SU-DHL-6 (cell line): ENCODE measurements around the gene GTF2H2C.
"Not testable (repeated sequence)": the region's sequence is repeated elsewhere in the genome, so short reads cannot be mapped to it uniquely, and the experiment has no call there.

Experiments
- H2AFZ ChIP-seq: fragments of 200-600 bp; sonication (generic); 2 replicates; pipeline ENCODE4 v1.6.1; 2014; ENCODE audit warnings: low read depth, mild to moderate bottlenecking, moderate library complexity, mixed read lengths, antibody characterized with exemption, low read length; ENCODE audit not compliant: severe bottlenecking
- H3F3A ChIP-seq: fragments of 200-600 bp; shearing (Covaris generic); 2 replicates; pipeline ENCODE4 v1.6.0; 2016; ENCODE audit warnings: antibody characterized with exemption, mild to moderate bottlenecking; ENCODE audit not compliant: insufficient read depth
- H3K27ac ChIP-seq: fragments of 200-600 bp; sonication (generic); 2 replicates; pipeline ENCODE4 v1.5.1; 2016; ENCODE audit warnings: low read depth, mild to moderate bottlenecking, low read length, moderate library complexity, mixed read lengths
- H3K27me3 ChIP-seq: fragments of 200-600 bp; sonication (generic), shearing (Covaris generic); 2 replicates; pipeline ENCODE4 v1.6.0; 2014; ENCODE audit warnings: mild to moderate bottlenecking, low read length
- H3K36me3 ChIP-seq: fragments of 200-600 bp; sonication (generic); 2 replicates; pipeline ENCODE4 v1.6.1; 2014; ENCODE audit warnings: mild to moderate bottlenecking, low read length, mixed read lengths
- H3K4me2 ChIP-seq: fragments of 300-600, 200-600 bp; shearing (Covaris generic), sonication (generic); 2 replicates; pipeline ENCODE4 v1.6.0; 2014; ENCODE audit warnings: low read length, low read depth, mild to moderate bottlenecking; ENCODE audit not compliant: poor library complexity, severe bottlenecking
- H3K4me3 ChIP-seq: fragments of 200-600 bp; sonication (generic); 2 replicates; pipeline ENCODE4 v1.5.1; 2014; ENCODE audit warnings: antibody characterized with exemption, low read length, mild to moderate bottlenecking, mixed read lengths; ENCODE audit not compliant: insufficient read depth, poor library complexity, severe bottlenecking
- H3K79me2 ChIP-seq: fragments of 200-600 bp; sonication (generic); 2 replicates; pipeline ENCODE4 v1.6.1; 2014; ENCODE audit warnings: mild to moderate bottlenecking, low read length, moderate library complexity; ENCODE audit not compliant: insufficient read depth
- H3K9ac ChIP-seq: fragments of 200-600 bp; sonication (generic); 2 replicates; pipeline ENCODE4 v1.7.0; 2014; ENCODE audit warnings: mild to moderate bottlenecking, low read length
- H3K9me2 ChIP-seq: fragments of 200-600 bp; sonication (generic); replicated peaks from 2 replicates; pipeline ENCODE4 v1.6.1; 2014; ENCODE audit warnings: low read length; ENCODE audit not compliant: insufficient read depth
- H3K9me3 ChIP-seq: fragments of 200-600 bp; sonication (generic); 2 replicates; pipeline ENCODE4 v1.6.1; 2014; ENCODE audit warnings: low read length, mixed read lengths; ENCODE audit not compliant: insufficient read depth
- H4K20me1 ChIP-seq: fragments of 200-600 bp; sonication (generic); 2 replicates; pipeline ENCODE4 v1.6.1; 2014; ENCODE audit warnings: low read depth, mild to moderate bottlenecking, antibody characterized with exemption, low read length, moderate library complexity, mixed read lengths
- CTCF ChIP-seq: fragments of 200-600 bp; sonication (generic); IDR thresholded peaks from one replicate; pipeline ENCODE4 v1.5.1; 2017; ENCODE audit warnings: antibody characterized with exemption, mild to moderate bottlenecking, low read length, moderate library complexity; ENCODE audit not compliant: insufficient read depth, poor library complexity, severe bottlenecking
- EZH2phosphoT487 ChIP-seq: fragments of 200-600 bp; sonication (generic), shearing (Covaris generic); conservative IDR thresholded peaks from 2 replicates; pipeline ENCODE4 v1.6.1; 2018; ENCODE audit warnings: mild to moderate bottlenecking, antibody characterized with exemption, low read length, moderate library complexity, mixed read lengths

The GTF2H2C gene

GRCh38 chr5:69531406-69531801 is 28.6 kb upstream of the GTF2H2C start:
- H3K27ac ChIP-seq = no peak overlapping the region
- no peaks in the 10 kb centered on the region for H4K20me1 ChIP-seq
- no peak overlapping the region for H3K9ac ChIP-seq
- H3K9me2 ChIP-seq = no peaks in the 10 kb centered on the region
- no peak overlapping the region for H3K4me2 ChIP-seq
- no peak overlapping the region for H3K4me3 ChIP-seq
- TF ChIP-seq EZH2phosphoT487 = no peak
- TF ChIP-seq CTCF = no peak
- H3K27me3 ChIP-seq = no peaks in the 10 kb centered on the region
- H3K9me3 ChIP-seq = no peaks in the 10 kb centered on the region
- no peaks in the 10 kb centered on the region for H3F3A ChIP-seq
- H2AFZ ChIP-seq = no peak overlapping the region
- H3K36me3 ChIP-seq = no peaks in the 10 kb centered on the region
- H3K79me2 ChIP-seq = no peaks in the 10 kb centered on the region

GRCh38 chr5:69537911-69538310 is 22.1 kb upstream of the GTF2H2C start:
- H3K79me2 ChIP-seq, H4K20me1 ChIP-seq, H2AFZ ChIP-seq, H3F3A ChIP-seq, H3K4me3 ChIP-seq, H3K9me3 ChIP-seq, H3K36me3 ChIP-seq, H3K27me3 ChIP-seq, H3K4me2 ChIP-seq, H3K9me2 ChIP-seq, H3K27ac ChIP-seq, H3K9ac ChIP-seq: not testable (repeated sequence)

- not testable (repeated sequence) for H4K20me1 ChIP-seq, H3K4me2 ChIP-seq, H3K79me2 ChIP-seq, H3K4me3 ChIP-seq, H2AFZ ChIP-seq, H3K27ac ChIP-seq, H3K9ac ChIP-seq, H3F3A ChIP-seq, H3K36me3 ChIP-seq, H3K9me3 ChIP-seq, H3K9me2 ChIP-seq, H3K27me3 ChIP-seq
Measured at GRCh38 chr5:69538735-69539134, 21.3 kb upstream of the GTF2H2C start.

GRCh38 chr5:69541347-69541746 is 18.6 kb upstream of the GTF2H2C start:
- H3F3A ChIP-seq, H2AFZ ChIP-seq, H4K20me1 ChIP-seq, H3K27ac ChIP-seq, H3K9me3 ChIP-seq, H3K4me2 ChIP-seq, H3K9me2 ChIP-seq, H3K79me2 ChIP-seq, H3K4me3 ChIP-seq, H3K9ac ChIP-seq, H3K27me3 ChIP-seq, H3K36me3 ChIP-seq: not testable (repeated sequence)

GRCh38 chr5:69542838-69543618 is 17.0 kb upstream of the GTF2H2C start:
- H3K27ac ChIP-seq, H3K9me2 ChIP-seq, H3F3A ChIP-seq, H3K4me3 ChIP-seq, H3K4me2 ChIP-seq, H4K20me1 ChIP-seq, H3K27me3 ChIP-seq, H3K36me3 ChIP-seq, H2AFZ ChIP-seq, H3K9me3 ChIP-seq, H3K79me2 ChIP-seq, H3K9ac ChIP-seq: not testable (repeated sequence)

- H2AFZ ChIP-seq, H3K9me2 ChIP-seq, H3K9ac ChIP-seq, H3K27me3 ChIP-seq, H3K36me3 ChIP-seq, H3K4me3 ChIP-seq, H3K9me3 ChIP-seq, H3F3A ChIP-seq, H4K20me1 ChIP-seq, H3K4me2 ChIP-seq, H3K27ac ChIP-seq, H3K79me2 ChIP-seq: not testable (repeated sequence)
Measured at GRCh38 chr5:69544602-69545001, 15.4 kb upstream of the GTF2H2C start.

GRCh38 chr5:69560587-69561431 is 818 bp downstream of the GTF2H2C start:
- H3K79me2 ChIP-seq, H3K9me3 ChIP-seq, H3K9me2 ChIP-seq, H3K27me3 ChIP-seq, H3F3A ChIP-seq, H3K27ac ChIP-seq, H2AFZ ChIP-seq, H3K36me3 ChIP-seq, H4K20me1 ChIP-seq: not testable (repeated sequence)
- Histone ChIP-seq H3K4me3 (peak overlapping the region; percentile 38), H3K4me2 (peak overlapping the region; percentile 41), H3K9ac (peak overlapping the region; percentile 49; the same call in 1 of the 2 replicates)
